T-helper 17 cell (primary cell): Measurements from ENCODE around the gene HLA-F. TPM values are rescaled to one million over a fixed set of nuclear protein-coding genes. Genes with fewer than 3 reads are reported as not detected.
A peak's percentile ranks its signal among the peaks of the same experiment; 100 is the strongest.

Source experiments
- ATAC-seq: fragments of 150-1000 bp; cut with Tn5 transposase; 2 replicates; pipeline ENCODE4 v1.10.0; 2021; ENCODE audit warnings: mild to moderate bottlenecking, moderate library complexity
- DNase-seq, 3 donors: peaks; one replicate each; pipeline versions ENCODE4 v3.0.0 to v3.0.0-alpha.2; 2020 to 2021
- H3K9me3 ChIP-seq: one replicate; pipeline ENCODE4 v1.7.0; 2013; ENCODE audit warnings: low read length, mild to moderate bottlenecking; ENCODE audit not compliant: control insufficient read depth, poor library complexity, severe bottlenecking
- H3K27ac Mint-ChIP-seq: one replicate; pipeline ENCODE4 v1.8.0; 2022; ENCODE audit warnings: mild to moderate bottlenecking, moderate library complexity, mixed read lengths
- H3K27me3 Mint-ChIP-seq: one replicate; pipeline ENCODE4 v1.8.0; 2022; ENCODE audit warnings: mixed read lengths
- H3K36me3 Mint-ChIP-seq: one replicate; pipeline ENCODE4 v1.8.0; 2022; ENCODE audit warnings: low read depth, mixed read lengths
- H3K4me1 Mint-ChIP-seq: one replicate; pipeline ENCODE4 v1.8.0; 2022; ENCODE audit warnings: mild to moderate bottlenecking, mixed read lengths
- H3K4me3 Mint-ChIP-seq: one replicate; pipeline ENCODE4 v1.8.0; 2022; ENCODE audit warnings: mild to moderate bottlenecking, moderate library complexity, mixed read lengths
- total RNA-seq, 4 donors: library from RNA in 2 of 4; stranded (reverse) in 2 of 4; gene quantifications; one replicate each; pipeline ENCODE4 v1.2.3 and lab custom pipeline; 2022 to 2026

Gene HLA-F
- total RNA-seq, 2 donors from 2014 or later: 629 to 717 TPM

DNA sequence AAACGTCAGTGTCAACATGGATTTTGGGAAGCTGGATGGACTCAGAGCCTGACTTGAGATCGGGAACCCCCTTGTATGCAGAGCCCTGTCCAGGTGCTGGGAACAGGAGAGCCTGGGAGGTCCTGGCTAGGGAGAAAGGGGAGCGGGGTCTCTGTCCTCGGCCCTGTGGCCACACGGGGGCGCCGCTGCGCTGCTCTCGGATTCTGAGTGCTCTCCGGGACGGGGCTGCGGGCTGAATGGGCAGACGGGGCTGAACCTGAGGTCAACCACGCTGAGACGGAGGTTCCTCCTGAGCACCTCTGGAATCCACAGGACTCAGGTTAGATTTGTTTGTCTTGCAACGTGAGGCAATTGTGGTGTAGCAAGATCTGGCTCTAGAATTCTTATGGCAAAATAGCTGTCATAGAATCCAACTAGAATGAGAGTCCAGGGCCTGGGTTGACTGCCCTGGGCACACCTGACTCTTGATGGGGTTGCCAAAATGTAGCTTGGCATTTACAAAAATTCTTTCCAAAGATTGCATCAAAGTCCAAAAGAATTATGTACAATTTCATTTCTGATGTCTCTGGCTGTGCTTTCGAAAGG is 20.6 kb upstream of the HLA-F start:
- H3K27me3 Mint-ChIP-seq: peaks cover 46% of the 10 kb centered on the region
- peaks cover 3% of the 10 kb centered on the region for H3K36me3 Mint-ChIP-seq
- H3K4me3 Mint-ChIP-seq: no peak overlapping the region
- DNase-seq: peak; percentile 64 to 76 (median 65)
- peak; percentile 83 for ATAC-seq
- no peaks in the 10 kb centered on the region for H3K9me3 ChIP-seq
- peaks cover 6% of the 10 kb centered on the region for H3K4me1 Mint-ChIP-seq
- H3K27ac Mint-ChIP-seq: no peak overlapping the region

DNA sequence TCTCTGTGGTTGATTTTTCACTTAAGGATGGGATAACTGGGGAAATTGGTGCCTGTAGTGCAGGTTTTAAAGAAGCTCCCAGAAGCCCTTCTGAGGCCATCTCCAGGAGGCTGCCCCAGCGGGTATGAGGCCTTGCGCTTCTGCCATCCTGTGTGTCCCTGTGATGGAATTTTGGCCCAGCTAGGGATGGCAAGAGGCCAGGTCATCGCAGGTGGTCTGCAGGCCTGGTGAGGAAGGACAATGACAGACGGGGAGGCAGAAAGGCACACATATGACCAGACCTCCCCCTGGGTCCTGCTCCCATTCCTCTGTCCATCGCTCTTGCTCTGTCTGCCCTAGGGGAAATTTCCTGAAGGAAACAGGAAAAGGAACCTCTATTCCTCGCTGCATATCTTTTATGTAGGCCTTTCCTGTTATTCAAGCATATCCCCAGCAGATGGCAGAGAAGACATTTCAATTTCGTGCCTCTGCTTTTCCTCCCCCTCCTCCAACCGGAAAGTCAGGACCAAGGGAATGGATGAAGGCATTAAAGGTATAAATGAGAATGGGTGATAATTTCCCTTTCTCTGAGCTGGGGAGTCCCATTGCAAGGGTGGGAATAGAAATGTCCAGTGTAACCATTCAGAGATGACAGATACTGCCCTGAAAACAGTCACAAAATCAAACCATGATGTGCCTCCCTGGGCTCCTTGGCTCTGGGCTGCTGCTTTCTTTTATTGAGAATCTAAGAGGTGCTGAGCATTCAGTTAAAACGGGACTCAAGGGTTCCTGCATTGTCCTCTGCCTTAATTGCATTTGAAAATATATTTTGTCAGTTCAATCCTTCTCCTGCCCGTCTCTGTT is 17.6 kb upstream of the HLA-F start:
- H3K4me1 Mint-ChIP-seq: peaks cover 25% of the 10 kb centered on the region
- ATAC-seq: no peak

GRCh38 chr6:29708432-29709179 is 14.6 kb upstream of the HLA-F start:
- peaks cover 27% of the 10 kb centered on the region for H3K4me1 Mint-ChIP-seq

More for the DNA sequence above, 17.6 kb upstream of the HLA-F start:
- no peaks in the 10 kb centered on the region for H3K36me3 Mint-ChIP-seq
- DNase-seq: no peak
- no peak overlapping the region for H3K27ac Mint-ChIP-seq
- H3K4me3 Mint-ChIP-seq: no peak overlapping the region
- peaks cover 31% of the 10 kb centered on the region for H3K27me3 Mint-ChIP-seq
- no peaks in the 10 kb centered on the region for H3K9me3 ChIP-seq

GRCh38 chr6:29709188-29709587 is 14.0 kb upstream of the HLA-F start:
- Mint-ChIP-seq H3K36me3 (no peaks in the 10 kb centered on the region), H3K4me1 (peaks cover 27% of the 10 kb centered on the region), H3K27me3 (peaks cover 4% of the 10 kb centered on the region), H3K4me3 (peak overlapping the region; percentile 87), H3K27ac (peak overlapping the region; percentile 89)
- H3K9me3 ChIP-seq: no peaks in the 10 kb centered on the region
- ATAC-seq (peak; percentile 18), DNase-seq (no peak)

More at GRCh38 chr6:29708432-29709179, 14.6 kb upstream of the HLA-F start:
- H3K9me3 ChIP-seq: no peaks in the 10 kb centered on the region
- H3K36me3 Mint-ChIP-seq: no peaks in the 10 kb centered on the region
- peak overlapping the region; percentile 89 for H3K27ac Mint-ChIP-seq
- DNase-seq (peak; percentile 30 to 59 (median 38)), ATAC-seq (peak; percentile 91)
- H3K4me3 Mint-ChIP-seq: peak overlapping the region; percentile 87
- peaks cover 10% of the 10 kb centered on the region for H3K27me3 Mint-ChIP-seq

DNA sequence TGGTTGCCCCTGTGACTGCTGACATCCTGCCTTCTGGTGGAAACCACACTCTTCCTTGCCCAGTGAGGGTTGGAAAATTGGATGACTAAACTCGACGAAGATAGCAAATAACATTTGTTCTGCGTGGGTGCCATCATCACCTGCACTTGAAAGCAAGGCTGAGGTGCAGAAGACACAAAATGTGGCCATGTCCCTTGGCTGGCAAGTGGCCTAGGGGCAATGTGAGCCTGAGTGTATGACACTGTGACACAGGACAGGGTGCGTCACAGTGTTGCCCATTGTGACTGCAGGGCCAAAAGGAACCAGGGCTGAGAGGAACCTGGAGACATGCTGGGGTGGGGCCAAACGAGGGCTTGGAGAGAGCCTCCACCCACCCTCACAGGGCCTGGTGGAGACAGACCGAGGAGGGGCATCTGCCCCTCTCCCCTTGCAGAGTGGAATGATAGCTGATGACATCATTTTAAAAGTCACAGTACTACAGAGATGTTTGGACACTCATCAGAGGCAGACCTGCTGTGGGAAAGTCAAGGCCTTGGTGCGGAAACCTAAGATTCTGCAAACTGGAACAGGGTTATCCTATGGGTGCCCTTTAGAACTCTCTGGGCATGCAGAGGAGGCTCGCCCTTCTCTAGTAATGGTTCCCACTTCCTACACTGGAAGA is 12.8 kb upstream of the HLA-F start:
- Mint-ChIP-seq H3K27me3 (no peaks in the 10 kb centered on the region), H3K27ac (no peak overlapping the region), H3K4me1 (peaks cover 27% of the 10 kb centered on the region), H3K4me3 (peak overlapping the region; percentile 50), H3K36me3 (peaks cover 3% of the 10 kb centered on the region)
- ATAC-seq (no peak), DNase-seq (no peak)
- no peaks in the 10 kb centered on the region for H3K9me3 ChIP-seq

GRCh38 chr6:29720863-29721262 is 2.4 kb upstream of the HLA-F start:
- H3K9me3 ChIP-seq: no peaks in the 10 kb centered on the region
- no peak overlapping the region for H3K27ac Mint-ChIP-seq
- ATAC-seq: no peak
- H3K4me1 Mint-ChIP-seq: peaks cover 19% of the 10 kb centered on the region
- no peak overlapping the region for H3K4me3 Mint-ChIP-seq
- peaks cover 5% of the 10 kb centered on the region for H3K36me3 Mint-ChIP-seq
- no peaks in the 10 kb centered on the region for H3K27me3 Mint-ChIP-seq
- DNase-seq: no peak

- no peaks in the 10 kb centered on the region for H3K27me3 Mint-ChIP-seq
- H3K4me1 Mint-ChIP-seq: peaks cover 41% of the 10 kb centered on the region
- peaks cover 5% of the 10 kb centered on the region for H3K36me3 Mint-ChIP-seq
- ATAC-seq: peak; percentile 58
- no peaks in the 10 kb centered on the region for H3K9me3 ChIP-seq
- DNase-seq: peak; percentile 59 to 76 (median 65)
- peak overlapping the region; percentile 93 for H3K27ac Mint-ChIP-seq
- H3K4me3 Mint-ChIP-seq: peak overlapping the region; percentile 96
Measured at GRCh38 chr6:29723666-29724588, 693 bp downstream of the HLA-F start.

DNA sequence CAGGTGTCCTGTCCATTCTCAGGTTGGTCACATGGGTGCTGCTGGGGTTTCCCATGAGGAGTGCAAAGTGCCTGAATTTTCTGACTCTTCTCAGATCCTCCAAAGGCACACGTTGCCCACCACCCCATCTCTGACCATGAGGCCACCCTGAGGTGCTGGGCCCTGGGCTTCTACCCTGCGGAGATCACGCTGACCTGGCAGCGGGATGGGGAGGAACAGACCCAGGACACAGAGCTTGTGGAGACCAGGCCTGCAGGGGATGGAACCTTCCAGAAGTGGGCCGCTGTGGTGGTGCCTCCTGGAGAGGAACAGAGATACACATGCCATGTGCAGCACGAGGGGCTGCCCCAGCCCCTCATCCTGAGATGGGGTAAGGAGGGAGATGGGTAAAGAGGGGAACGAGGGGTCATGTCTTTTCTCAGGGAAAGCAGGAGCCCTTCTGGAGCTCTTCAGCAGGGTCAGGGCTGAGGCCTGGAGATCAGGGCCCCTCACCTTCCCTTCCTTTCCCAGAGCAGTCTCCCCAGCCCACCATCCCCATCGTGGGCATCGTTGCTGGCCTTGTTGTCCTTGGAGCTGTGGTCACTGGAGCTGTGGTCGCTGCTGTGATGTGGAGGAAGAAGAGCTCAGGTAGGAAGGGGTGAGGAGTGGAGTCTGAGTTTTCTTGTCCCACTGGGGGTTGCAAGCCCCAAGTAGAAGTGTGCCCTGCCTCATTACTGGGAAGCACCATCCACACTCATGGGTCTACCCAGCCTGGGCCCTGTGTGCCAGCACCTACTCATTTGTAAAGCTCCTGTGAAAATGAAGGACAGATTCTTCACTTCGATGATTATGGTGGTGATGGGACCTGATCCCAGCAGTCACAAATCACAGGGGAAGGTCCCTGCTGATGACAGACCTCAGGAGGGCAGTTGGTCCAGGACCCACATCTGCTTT is 2.0 kb downstream of the HLA-F start:
- H3K27me3 Mint-ChIP-seq: no peaks in the 10 kb centered on the region
- DNase-seq (no peak), ATAC-seq (no peak)
- peaks cover 47% of the 10 kb centered on the region for H3K4me1 Mint-ChIP-seq
- peaks cover 5% of the 10 kb centered on the region for H3K36me3 Mint-ChIP-seq
- peak overlapping the region; percentile 96 for H3K4me3 Mint-ChIP-seq
- peak overlapping the region; percentile 93 for H3K27ac Mint-ChIP-seq
- no peaks in the 10 kb centered on the region for H3K9me3 ChIP-seq

- DNase-seq: no peak
- Mint-ChIP-seq H3K4me3 (peak overlapping the region; percentile 96), H3K36me3 (peaks cover 5% of the 10 kb centered on the region)
Measured at GRCh38 chr6:29726001-29726400, 2.8 kb downstream of the HLA-F start.

DNA sequence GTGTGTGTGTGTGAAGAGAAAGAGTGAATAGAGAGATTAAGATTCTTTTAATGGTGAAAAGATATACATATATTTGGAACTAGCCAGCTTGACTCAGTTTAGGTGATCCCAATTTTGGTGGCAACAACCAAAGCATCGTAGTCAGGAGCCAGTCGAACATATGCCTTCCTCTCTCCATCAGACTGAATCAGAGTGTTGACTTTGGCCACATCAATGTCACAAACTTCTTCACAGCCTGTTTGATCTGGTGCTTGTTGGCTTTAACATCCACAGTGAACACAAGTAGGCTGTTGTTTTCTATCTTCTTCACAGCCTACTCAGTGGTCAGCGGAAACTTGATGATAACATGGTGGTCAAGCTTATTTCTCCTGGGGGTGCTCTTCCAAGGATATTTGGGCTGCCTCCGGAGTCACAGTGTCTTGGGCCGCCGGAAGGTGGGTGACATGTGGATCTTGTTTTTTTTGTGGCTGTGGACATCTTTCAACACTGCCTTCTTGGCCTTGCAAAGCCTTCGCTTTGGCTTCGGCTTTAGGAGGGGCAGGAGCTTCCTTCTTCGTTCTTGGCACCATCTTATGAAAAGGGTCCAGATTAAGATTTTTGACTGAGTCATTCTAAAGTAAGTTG is 3.4 kb downstream of the HLA-F start:
- DNase-seq: no peak
- no peak for ATAC-seq
- Mint-ChIP-seq H3K27me3 (no peaks in the 10 kb centered on the region), H3K27ac (peak overlapping the region; percentile 93), H3K4me3 (peak overlapping the region; percentile 71), H3K4me1 (peaks cover 54% of the 10 kb centered on the region), H3K36me3 (peaks cover 5% of the 10 kb centered on the region)
- H3K9me3 ChIP-seq: no peaks in the 10 kb centered on the region

More at GRCh38 chr6:29726001-29726400, 2.8 kb downstream of the HLA-F start:
- no peaks in the 10 kb centered on the region for H3K9me3 ChIP-seq
- Mint-ChIP-seq H3K27ac (peak overlapping the region; percentile 93), H3K27me3 (no peaks in the 10 kb centered on the region), H3K4me1 (peaks cover 55% of the 10 kb centered on the region)
- no peak for ATAC-seq

DNA sequence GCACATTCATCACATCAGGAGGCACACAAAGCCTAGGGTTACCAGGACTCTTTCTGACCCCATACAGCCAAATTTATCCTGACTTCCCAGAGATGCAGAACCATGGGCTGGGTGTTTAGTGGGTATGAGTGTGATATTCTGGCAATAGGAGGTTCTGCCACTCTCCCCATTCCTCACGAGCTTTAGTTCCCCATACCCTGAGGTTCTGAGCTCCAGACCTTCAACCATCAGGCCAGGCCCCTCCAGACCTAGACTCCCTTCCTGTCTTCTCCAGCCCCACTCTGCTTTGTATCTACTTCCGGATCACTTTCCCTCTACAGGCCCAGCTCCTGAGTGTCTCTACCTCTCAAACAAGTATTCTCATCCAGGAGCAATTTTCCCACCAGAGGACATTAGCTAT is 4.4 kb downstream of the HLA-F start:
- Mint-ChIP-seq H3K4me1 (peaks cover 53% of the 10 kb centered on the region), H3K36me3 (peaks cover 5% of the 10 kb centered on the region)

More for the DNA sequence above, 4.4 kb downstream of the HLA-F start:
- Mint-ChIP-seq H3K4me3 (peak overlapping the region; percentile 71), H3K27me3 (no peaks in the 10 kb centered on the region), H3K27ac (peak overlapping the region; percentile 93)
- H3K9me3 ChIP-seq: no peaks in the 10 kb centered on the region
- no peak for DNase-seq
- no peak for ATAC-seq
